Testis (tissue), 2 donors: ENCODE measurements around the gene ABHD16A.

Experiments used
- CTCF ChIP-seq, 3 experiments: fragments of 450-650 bp in 2 of 3; fragments of 200-600 bp in 1 of 3; sonication (generic) in 1 of 3; IDR thresholded peaks; one replicate each; pipeline ENCODE4 v1.5.1; 2016 to 2019; ENCODE audit warnings: antibody characterized with exemption in 3 of 3, mild to moderate bottlenecking in 2 of 3, moderate library complexity in 1 of 3
- POLR2A ChIP-seq: fragments of 450-650 bp; IDR thresholded peaks from one replicate; pipeline ENCODE4 v1.6.1; 2017; ENCODE audit warnings: antibody characterized with exemption, mild to moderate bottlenecking, moderate library complexity

DNA sequence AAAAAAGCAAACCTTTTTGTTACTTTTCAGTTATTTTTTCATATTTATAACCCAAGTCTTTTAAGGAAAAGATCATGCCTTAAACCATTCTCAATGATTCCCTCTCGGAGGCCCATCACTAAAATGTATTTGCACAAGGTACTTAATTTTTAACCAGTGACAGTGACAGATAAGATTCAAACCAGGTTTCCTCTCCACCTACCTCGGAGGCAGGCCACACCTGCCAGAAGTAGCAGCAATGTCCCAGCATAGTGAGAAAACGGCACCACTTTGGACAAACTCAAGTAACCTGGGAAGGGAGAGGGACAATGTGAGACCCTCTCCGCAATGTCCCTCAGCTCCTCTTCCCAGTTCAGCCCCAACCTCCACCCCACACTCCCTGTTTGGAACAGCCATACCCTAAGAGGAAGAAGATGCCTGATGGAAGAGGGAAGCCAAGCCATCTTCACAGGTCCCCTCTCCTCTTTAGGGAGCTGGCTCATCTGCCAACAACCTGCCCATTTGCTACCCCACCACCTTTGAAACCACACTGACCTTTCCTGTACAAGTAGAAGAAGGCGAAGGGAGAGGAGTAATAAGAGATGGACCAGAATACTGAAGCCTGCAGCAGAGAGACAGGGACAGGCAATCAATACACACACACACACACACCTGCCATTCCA, 2.3 kb downstream of the ABHD16A start:
- TF ChIP-seq CTCF (IDR thresholded peaks at IDR 0.05): no peak
- TF ChIP-seq POLR2A: no peak
